ENCODE data around the gene SIK3.
"Not testable (repeated sequence)": the region's sequence is repeated elsewhere in the genome, so short reads cannot be mapped to it uniquely, and the experiment has no call there.

The SIK3 gene

DNA sequence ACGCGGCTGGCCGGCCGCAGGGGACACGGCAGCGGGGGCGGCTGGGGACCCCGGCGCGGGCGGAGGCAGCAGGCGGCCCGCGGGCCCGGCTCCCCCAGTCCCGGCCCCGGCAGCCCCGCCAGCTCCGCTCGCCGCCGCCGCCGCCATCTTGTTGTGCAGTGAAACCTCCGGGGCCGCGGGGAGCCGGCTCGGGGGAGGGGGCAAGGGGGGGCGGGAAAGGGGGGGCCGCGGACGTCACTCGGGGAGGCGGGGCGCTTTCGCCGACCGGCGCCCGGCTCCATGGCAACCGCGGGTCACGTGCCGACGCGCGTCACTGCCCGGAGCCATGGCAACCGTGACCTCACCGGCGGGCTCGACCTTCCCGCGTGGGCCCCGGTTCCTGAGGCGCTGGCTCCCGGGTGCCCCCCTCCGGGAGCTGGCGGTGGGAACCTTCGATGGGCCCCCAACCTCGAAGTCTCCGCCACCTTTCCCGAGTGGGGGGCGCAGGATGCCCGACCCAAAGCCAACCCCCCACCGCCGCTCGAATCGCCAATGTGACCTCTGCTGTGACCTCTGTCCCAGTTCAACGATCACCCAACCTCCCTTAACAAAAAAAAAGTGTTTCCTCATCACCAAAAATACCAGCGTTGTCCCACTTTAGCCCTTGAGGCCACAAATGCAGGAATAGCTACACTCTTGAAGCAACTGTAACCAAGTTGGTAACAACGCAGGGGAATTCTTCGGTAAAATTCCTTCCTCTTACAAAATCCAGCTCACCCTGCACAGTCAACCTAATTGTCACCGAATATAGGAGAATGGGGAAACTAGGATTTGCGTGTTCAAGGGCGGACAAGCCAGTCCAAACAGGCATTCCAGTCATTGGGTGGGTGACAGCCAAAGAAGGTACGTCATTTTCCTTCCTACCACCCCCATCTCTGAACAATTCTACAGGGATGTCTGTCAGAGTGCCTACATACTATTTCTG lies at the start of gene SIK3:
Gene SIK3 (minus strand): TSS at position 160 of the 964 bp plus-strand sequence. CDS start 13 bp downstream, at position 147.
- peak; percentile 95 for DNase-seq

DNA sequence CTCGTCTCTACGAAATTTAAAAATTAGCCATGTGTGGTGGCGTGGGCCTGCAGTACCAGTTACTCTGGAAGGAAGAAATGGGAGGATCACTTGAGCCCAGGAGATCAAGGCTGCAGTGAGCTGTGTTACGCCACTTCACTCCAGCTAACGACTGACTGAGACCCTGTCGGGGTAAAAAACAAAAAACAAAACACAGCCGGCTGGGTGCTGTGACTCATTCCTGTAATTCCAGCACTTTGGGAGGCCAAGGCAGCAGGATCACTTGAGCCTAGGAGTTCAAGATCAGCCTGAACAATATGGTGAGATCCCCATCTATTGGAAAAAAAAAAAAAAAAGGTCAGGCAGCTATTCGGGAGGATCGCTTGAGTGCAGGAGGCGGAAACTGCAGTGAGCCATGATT lies 48.3 kb upstream of the SIK3 start:
- no peak for DNase-seq

- DNase-seq: peak; percentile 33
These were observed 47.1 kb upstream of the SIK3 start for GRCh38 chr11:117145393-117145761.

GRCh38 chr11:117144477-117145392 lies 46.5 kb upstream of the SIK3 start:
- peak; percentile 23 for DNase-seq

DNA sequence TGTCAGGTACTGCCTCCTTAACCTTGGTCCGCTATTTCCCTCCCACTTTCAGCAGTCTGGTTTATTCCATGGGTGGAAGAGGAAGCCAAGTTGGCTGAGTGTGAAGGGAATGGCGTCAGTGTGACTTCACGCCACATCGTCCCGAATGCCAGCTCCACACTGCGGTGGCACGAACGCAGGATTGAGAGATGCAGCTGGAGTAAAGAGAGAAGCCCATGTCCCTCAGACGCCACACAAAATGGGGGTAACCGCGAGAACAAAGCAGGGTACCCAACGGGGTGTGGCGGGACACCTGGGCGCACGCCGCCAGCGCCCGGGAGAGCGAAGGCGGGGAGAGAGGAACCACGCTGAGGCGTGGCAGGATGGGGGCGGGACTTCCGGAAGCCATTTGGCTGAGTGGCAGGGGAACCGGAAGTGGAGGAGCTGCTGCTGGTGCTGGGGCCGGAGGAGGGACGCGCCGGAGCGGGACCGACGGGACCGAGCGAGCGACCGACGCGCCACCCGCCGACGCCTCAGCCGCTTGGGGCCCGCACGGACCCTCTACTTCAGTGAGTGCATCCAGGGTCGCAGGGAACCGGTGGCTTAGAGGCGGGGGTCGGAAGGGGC lies 45.7 kb upstream of the SIK3 start, which contains the start of gene PAFAH1B2:
Gene PAFAH1B2 (plus strand): TSS at position 417 of the 606 bp plus-strand sequence. CDS start 8,161 bp downstream, outside the sequence.
- peak; percentile 96 for DNase-seq

GRCh38 chr11:117143390-117143789 lies 45.2 kb upstream of the SIK3 start:
- peak; percentile 40 for DNase-seq

- not testable (repeated sequence) for DNase-seq
These were observed 39.2 kb upstream of the SIK3 start for GRCh38 chr11:117137223-117138086.

DNA sequence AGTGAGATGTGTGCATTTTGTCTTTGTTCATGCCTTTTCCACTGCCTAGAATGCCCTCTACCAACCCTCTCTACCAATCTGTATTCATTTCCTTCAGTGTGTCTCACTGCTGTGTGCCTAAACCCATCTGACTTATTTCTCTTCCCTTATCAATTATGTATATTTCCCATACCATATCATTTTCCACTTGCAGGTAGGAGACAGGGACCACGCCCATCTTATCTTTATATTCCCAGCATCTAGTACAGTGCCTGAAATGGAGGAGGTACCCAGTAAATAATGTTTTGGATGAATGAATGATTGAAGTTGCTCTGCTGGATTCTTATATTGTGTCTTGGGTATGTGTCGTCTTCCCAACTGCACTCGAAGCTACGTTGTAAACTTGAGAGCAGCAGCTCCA lies 36.8 kb upstream of the SIK3 start:
- DNase-seq: not testable (repeated sequence)

GRCh38 chr11:117134431-117134830 lies 36.2 kb upstream of the SIK3 start:
- DNase-seq: no peak

- DNase-seq: no peak
These were observed 32.7 kb upstream of the SIK3 start for GRCh38 chr11:117130879-117131278.

GRCh38 chr11:117130396-117130795 lies 32.2 kb upstream of the SIK3 start:
- DNase-seq: not testable (repeated sequence)

DNA sequence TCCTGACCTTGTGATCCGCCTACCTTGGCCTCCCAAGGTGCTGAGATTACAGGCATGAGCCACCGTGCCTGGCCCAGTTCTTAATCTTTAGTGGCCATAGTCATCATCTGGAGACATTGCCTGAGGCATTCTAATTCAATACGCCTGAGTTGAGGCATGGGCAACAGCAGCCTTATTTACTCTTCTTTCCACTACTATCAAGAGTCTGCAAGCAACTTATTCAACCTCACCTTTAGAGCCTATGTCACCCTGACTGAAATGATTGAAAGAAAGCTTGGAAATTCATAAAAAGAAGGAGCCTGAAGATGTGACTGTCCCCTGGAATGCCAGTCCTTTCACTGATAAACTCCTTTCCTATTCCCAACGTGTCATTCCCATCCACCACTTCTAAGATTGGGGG lies 30.1 kb upstream of the SIK3 start:
- no peak for DNase-seq

DNA sequence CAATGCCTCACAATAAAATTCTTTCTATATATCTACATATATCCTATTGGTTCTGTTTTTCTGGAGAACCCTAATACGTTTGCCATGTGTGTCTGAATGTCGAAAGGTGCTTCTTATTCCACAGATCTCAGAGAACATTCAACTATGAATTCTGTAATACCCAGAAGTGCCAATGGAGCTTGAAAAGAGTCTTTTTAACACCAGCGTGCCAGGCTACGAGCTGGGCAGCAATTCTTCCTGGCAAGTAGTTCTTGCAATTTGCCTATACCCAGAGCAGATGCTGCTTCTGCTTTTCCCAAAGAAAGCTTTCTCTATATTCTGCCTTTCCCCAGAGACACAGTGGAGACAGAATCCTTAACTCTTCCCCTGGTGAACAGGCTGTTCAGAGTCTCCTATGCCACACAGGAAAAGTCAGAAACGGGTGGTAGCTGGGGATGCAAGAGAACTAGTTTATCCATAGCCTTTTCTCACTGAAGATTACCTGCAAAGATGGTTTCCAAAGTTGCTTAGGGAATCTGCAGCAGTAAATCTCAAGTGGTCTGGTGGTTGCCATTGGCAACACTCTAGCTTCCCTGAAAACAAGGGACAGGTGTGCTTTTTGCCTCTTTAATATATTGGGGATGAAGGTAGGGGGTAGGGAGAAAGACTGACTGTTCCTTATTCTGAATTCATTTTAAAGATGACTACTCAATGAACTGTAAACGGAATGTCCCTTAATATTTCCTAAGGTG lies 29.1 kb upstream of the SIK3 start:
- DNase-seq: no peak

GRCh38 chr11:117126223-117126965 lies 28.2 kb upstream of the SIK3 start:
- no peak for DNase-seq

DNA sequence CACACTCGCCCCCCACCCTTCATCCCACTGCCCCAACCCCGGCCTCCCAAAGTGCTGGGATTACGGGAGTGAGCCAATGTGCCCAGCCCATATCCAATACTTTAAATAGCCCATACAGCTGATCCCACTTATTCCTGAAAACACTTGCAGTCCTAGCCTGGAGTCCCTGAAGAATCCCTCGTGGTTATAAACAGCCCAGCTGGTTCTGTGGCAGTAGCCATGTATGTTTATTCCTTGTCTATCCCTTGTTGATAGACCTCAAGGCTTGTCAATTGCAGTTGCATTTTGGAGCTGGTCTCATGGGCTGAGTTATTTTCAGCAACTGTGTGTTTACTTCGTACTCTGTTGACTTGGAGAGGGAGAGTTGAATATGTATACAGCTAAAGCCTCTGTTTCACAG lies 24.3 kb upstream of the SIK3 start:
- DNase-seq: no peak

DNA sequence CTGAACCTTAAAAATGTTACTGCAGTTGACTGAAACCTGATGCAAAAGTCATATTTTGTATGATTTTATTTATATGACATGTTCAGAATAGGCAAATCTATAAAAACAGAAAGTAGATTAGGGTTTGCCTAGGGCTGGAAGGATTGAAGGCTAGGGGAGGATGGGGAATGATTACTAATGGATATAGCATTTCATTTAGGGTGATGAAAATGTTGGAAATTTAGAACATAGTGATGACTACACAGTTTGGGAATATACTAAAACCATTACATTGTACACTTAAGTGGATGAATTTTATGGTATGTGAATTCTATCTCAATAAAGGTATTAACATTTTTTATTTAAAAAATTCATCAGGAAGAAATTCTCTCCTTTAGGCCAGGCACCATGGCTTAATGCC lies 22.9 kb upstream of the SIK3 start:
- no peak for DNase-seq

GRCh38 chr11:117117681-117118080 lies 19.5 kb upstream of the SIK3 start:
- DNase-seq: no peak

DNA sequence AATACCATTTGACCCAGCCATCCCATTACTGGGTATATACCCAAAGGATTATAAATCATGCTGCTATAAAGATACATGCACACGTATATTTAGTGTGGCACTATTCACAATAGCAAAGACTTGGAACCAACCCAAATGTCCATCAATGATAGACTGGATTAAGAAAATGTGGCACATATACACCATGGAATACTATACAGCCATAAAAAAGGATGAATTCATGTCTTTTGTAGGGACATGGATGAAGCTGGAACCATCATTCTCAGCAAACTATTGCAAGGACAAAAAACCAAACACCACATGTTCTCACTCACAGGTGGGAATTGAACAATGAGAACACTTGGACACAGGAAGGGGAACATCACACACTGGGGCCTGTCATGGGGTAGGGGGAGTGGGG lies 14.7 kb upstream of the SIK3 start:
- not testable (repeated sequence) for DNase-seq

DNA sequence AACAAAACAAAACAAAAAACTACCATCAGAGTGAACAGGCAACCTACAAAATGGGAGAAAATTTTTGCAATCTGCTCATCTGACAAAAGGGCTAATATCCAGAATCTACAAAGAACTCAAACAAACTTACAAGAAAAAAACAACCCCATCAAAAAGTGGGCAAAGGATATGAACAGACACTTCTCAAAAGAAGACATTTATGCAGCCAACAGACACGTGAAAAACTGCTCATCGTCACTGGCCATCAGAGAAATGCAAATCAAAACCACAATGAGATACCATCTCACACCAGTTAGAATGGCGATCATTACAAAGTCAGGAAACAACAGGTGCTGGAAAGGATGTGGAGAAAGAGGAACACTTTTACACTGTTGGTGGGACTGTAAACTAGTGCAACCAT lies 14.3 kb upstream of the SIK3 start:
- not testable (repeated sequence) for DNase-seq

DNA sequence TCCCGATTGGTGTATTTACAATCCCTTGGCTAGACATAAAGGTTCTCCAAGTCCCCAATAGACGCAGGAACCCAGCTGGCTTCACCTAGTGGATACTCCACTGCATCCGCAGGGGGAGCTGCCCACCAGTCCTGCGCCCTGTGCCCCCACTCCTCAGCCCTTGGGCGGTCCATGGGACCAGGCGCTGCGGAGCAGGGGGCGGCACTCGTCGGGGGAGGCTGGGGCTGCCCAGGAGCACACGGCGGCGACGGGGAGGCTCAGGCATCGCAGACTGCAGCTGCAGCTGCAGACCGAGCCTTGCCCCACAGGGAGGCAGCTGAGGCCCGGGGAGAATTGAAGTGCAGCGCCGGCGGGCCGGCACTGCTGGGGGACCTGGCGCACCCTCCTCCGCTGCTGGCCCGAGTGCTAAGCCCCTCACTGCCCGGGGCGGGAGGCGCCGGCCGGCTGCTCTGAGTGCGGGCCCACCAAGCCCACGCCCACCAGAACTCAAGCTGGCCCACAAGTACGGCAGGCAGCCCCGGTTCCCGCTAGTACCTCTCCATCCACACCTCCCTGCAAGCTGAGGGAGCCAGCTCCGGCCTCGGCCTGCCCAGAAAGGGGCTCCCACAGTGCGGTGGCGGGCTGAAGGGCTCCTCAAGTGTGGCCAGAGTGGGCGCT lies 12.2 kb upstream of the SIK3 start:
- DNase-seq: no peak
